SK-N-SH (cell line): Measurements from ENCODE around the gene TSPAN4. TPM values are rescaled to one million over a fixed set of nuclear protein-coding genes. Genes with fewer than 3 reads are reported as not detected.
A peak's percentile ranks its signal among the peaks of the same experiment; 100 is the strongest.

Experiments used
- CTCF ChIA-PET: fragments of 300-600, 350-600 bp; formaldehyde crosslinking; extraction: SDS; loops from one replicate; lab custom pipeline; 2021; lab: Yijun Ruan, JAX
- POLR2A ChIA-PET: fragments of 350-600 bp; sonication (Branson Sonifier 250); formaldehyde crosslinking; extraction: SDS; loops from one replicate; lab custom pipeline; 2020; ENCODE audit warnings: antibody characterized with exemption, inconsistent platforms; lab: Yijun Ruan, JAX
- DNase-seq: peaks from one replicate; pipeline ENCODE4 v3.0.0; 2012
- H2AFZ ChIP-seq: fragments of 200-600 bp; sonication (generic); 2 replicates; pipeline ENCODE4 v1.8.1; 2016; ENCODE audit warnings: antibody characterized with exemption, mild to moderate bottlenecking, low read depth
- H3F3A ChIP-seq: fragments of 200-600 bp; sonication (generic); replicated peaks from 2 replicates; pipeline ENCODE3; 2016; ENCODE audit warnings: antibody characterized with exemption, mild to moderate bottlenecking; ENCODE audit not compliant: insufficient read depth
- H3K27ac ChIP-seq, 2 experiments: fragments of 200-500 bp in 1 of 2; fragments of 200-600 bp in 1 of 2; sonication (Bioruptor generic) in 1 of 2; sonication (generic), shearing (Covaris generic) in 1 of 2; 2 replicates each; pipeline versions ENCODE4 v1.5.1 to v1.6.1; 2014 to 2016; ENCODE audit warnings: low read depth in 2 of 2, inconsistent platforms in 1 of 2, low read length in 1 of 2, mild to moderate bottlenecking in 1 of 2, mixed read lengths in 1 of 2
- H3K27me3 ChIP-seq: fragments of 200-600 bp; sonication (generic), shearing (Covaris generic); 2 replicates; pipeline ENCODE4 v1.6.1; 2016; ENCODE audit warnings: mixed run types; ENCODE audit not compliant: insufficient read depth
- H3K36me3 ChIP-seq, 2 experiments: fragments of 200-500 bp in 1 of 2; fragments of 200-600 bp in 1 of 2; sonication (Bioruptor generic) in 1 of 2; sonication (generic) in 1 of 2; replicated peaks in 1 of 2; 2 replicates each; pipeline versions ENCODE3 to v1.5.1; 2014 to 2016; ENCODE audit warnings: low read length in 1 of 2, mild to moderate bottlenecking in 1 of 2; ENCODE audit not compliant: insufficient read depth in 2 of 2, control insufficient read depth in 1 of 2
- H3K4me1 ChIP-seq, 2 experiments: fragments of 200-500 bp in 1 of 2; fragments of 200-600 bp in 1 of 2; sonication (Bioruptor generic) in 1 of 2; sonication (generic), shearing (Covaris generic) in 1 of 2; 2 replicates each; pipeline versions ENCODE4 v1.5.1 to v1.6.1; 2014 to 2016; ENCODE audit warnings: low read depth in 1 of 2, low read length in 1 of 2, mixed run types in 1 of 2; ENCODE audit not compliant: insufficient read depth in 2 of 2, control insufficient read depth in 1 of 2
- H3K4me2 ChIP-seq: fragments of 200-600 bp; sonication (generic), shearing (Covaris generic); 2 replicates; pipeline ENCODE4 v1.6.1; 2017; ENCODE audit warnings: mixed run types
- H3K4me3 ChIP-seq, 2 experiments: fragments of 200-500 bp in 1 of 2; fragments of 200-600 bp in 1 of 2; sonication (Bioruptor generic) in 1 of 2; sonication (generic), shearing (Covaris generic) in 1 of 2; 2 replicates each; pipeline versions ENCODE4 v1.5.1 to v1.8.1; 2014 to 2016; ENCODE audit warnings: low read depth in 2 of 2, inconsistent platforms in 1 of 2, low read length in 1 of 2, mild to moderate bottlenecking in 1 of 2, mixed read lengths in 1 of 2, moderate library complexity in 1 of 2
- H3K79me2 ChIP-seq: fragments of 200-600 bp; sonication (generic); 2 replicates; pipeline ENCODE4 v1.8.1; 2017; ENCODE audit warnings: mild to moderate bottlenecking; ENCODE audit not compliant: insufficient read depth
- H3K9ac ChIP-seq: fragments of 200-600 bp; sonication (generic); 2 replicates; pipeline ENCODE4 v1.6.1; 2017; ENCODE audit warnings: mixed run types
- H3K9me2 ChIP-seq: fragments of 200-600 bp; sonication (generic); 2 replicates; pipeline ENCODE4 v1.6.1; 2017; ENCODE audit warnings: mixed run types
- H3K9me3 ChIP-seq: fragments of 200-600 bp; sonication (generic); 2 replicates; pipeline ENCODE4 v1.6.1; 2017; ENCODE audit warnings: mixed run types, mild to moderate bottlenecking, moderate library complexity
- H4K20me1 ChIP-seq: fragments of 200-600 bp; sonication (generic); 2 replicates; pipeline ENCODE4 v1.6.1; 2017; ENCODE audit warnings: mild to moderate bottlenecking, mixed run types; ENCODE audit not compliant: insufficient read depth
- CHD2 ChIP-seq: fragments of 150-350 bp; IDR thresholded peaks from 2 replicates; pipeline ENCODE4 v1.6.1; 2018; ENCODE audit warnings: low read length; ENCODE audit not compliant: partially characterized antibody
- EZH2phosphoT487 ChIP-seq: fragments of 200-600 bp; sonication (generic); IDR thresholded peaks from 2 replicates; pipeline ENCODE4 v1.6.1; 2017; ENCODE audit warnings: low read depth, mixed run types, mild to moderate bottlenecking, antibody characterized with exemption, moderate library complexity, borderline replicate concordance
- GABPA ChIP-seq: IDR thresholded peaks from 2 replicates; pipeline ENCODE4 v1.4.0; 2012; ENCODE audit warnings: low read depth, mild to moderate bottlenecking
- MXI1 ChIP-seq: IDR thresholded peaks from 2 replicates; pipeline ENCODE4 v1.6.1; 2012; ENCODE audit warnings: mild to moderate bottlenecking, low read depth, low read length, improper control_type of control experiment
- POLR2AphosphoS5 ChIP-seq: IDR thresholded peaks from 2 replicates; pipeline ENCODE4 v1.6.1; 2012; ENCODE audit warnings: low read depth, low read length
- RXRA ChIP-seq: IDR thresholded peaks from 2 replicates; pipeline ENCODE4 v1.4.0; 2012; ENCODE audit warnings: low read depth, mild to moderate bottlenecking, borderline replicate concordance
- TAF1 ChIP-seq: IDR thresholded peaks from 2 replicates; pipeline ENCODE4 v1.6.1; 2012; ENCODE audit warnings: low read depth, mild to moderate bottlenecking, low read length, moderate library complexity, borderline replicate concordance
- TEAD4 ChIP-seq: IDR thresholded peaks from 2 replicates; pipeline ENCODE4 v1.4.0; 2012; ENCODE audit warnings: mild to moderate bottlenecking, borderline replicate concordance; ENCODE audit not compliant: insufficient read depth
- WGBS: methylation state at CpG from one replicate; pipeline ENCODE4 v1.1.6; 2017; ENCODE audit warnings: low lambda C conversion rate; 5-methylcytosine and 5-hydroxymethylcytosine counted together
- polyA plus RNA-seq, 3 experiments: library from polyadenylated mRNA; depleted of rRNA; stranded (reverse); fragments of >200 nt; gene quantifications; 2 replicates each; pipeline ENCODE4 v1.2.3, GENCODE V29; 2012
- TF ChIP-seq, protein P1 (sequence below): IDR thresholded peaks from 2 replicates; pipeline ENCODE4 v1.4.0; 2012; ENCODE audit warnings: low read depth, borderline replicate concordance
- TF ChIP-seq, protein P2 (sequence below): IDR thresholded peaks from 2 replicates; pipeline ENCODE4 v1.4.0; 2012; ENCODE audit warnings: low read depth
- TF ChIP-seq, protein P3 (sequence below): IDR thresholded peaks from 2 replicates; pipeline ENCODE4 v1.6.1; 2012; ENCODE audit warnings: mild to moderate bottlenecking, low read depth, low read length, moderate library complexity
- TF ChIP-seq, protein P4 (sequence below): fragments of 150-350 bp; IDR thresholded peaks from 2 replicates; pipeline ENCODE4 v1.6.1; 2017; ENCODE audit warnings: antibody characterized with exemption, low read length, low read depth, borderline replicate concordance

Gene TSPAN4
- polyA plus RNA-seq, 1 of the 3 experiments (the other 2 are of a cell fraction): 226 TPM

DNA sequence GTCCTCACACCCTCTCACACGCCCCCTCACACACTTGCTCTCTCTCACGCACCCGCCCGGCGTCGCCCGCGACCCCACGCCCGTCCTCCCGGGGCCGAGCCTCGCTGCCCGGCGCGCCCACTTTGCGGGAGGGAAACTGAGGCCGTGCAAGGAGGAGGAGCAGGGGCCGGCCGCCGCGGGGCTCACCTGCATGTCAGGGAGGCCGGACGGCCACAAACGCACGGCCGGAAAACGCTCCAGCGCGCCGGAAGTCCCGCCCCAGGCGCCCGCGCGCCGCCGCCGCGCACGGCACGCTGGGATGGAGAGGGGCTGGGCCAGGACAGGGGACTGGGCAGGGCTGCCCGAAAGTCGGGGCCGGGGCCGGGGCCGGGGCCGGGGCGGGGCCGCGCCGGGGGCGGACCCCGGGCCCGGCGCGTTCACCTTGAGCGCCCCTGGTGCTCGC is 68.0 kb downstream of the TSPAN4 start, which contains the start of gene CHID1 (continued):
- TF ChIP-seq, protein P1, sequence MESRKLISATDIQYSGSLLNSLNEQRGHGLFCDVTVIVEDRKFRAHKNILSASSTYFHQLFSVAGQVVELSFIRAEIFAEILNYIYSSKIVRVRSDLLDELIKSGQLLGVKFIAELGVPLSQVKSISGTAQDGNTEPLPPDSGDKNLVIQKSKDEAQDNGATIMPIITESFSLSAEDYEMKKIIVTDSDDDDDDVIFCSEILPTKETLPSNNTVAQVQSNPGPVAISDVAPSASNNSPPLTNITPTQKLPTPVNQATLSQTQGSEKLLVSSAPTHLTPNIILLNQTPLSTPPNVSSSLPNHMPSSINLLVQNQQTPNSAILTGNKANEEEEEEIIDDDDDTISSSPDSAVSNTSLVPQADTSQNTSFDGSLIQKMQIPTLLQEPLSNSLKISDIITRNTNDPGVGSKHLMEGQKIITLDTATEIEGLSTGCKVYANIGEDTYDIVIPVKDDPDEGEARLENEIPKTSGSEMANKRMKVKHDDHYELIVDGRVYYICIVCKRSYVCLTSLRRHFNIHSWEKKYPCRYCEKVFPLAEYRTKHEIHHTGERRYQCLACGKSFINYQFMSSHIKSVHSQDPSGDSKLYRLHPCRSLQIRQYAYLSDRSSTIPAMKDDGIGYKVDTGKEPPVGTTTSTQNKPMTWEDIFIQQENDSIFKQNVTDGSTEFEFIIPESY: no peak
- TF ChIP-seq GABPA: peak; percentile 85
- no peak for TF ChIP-seq CHD2

DNA sequence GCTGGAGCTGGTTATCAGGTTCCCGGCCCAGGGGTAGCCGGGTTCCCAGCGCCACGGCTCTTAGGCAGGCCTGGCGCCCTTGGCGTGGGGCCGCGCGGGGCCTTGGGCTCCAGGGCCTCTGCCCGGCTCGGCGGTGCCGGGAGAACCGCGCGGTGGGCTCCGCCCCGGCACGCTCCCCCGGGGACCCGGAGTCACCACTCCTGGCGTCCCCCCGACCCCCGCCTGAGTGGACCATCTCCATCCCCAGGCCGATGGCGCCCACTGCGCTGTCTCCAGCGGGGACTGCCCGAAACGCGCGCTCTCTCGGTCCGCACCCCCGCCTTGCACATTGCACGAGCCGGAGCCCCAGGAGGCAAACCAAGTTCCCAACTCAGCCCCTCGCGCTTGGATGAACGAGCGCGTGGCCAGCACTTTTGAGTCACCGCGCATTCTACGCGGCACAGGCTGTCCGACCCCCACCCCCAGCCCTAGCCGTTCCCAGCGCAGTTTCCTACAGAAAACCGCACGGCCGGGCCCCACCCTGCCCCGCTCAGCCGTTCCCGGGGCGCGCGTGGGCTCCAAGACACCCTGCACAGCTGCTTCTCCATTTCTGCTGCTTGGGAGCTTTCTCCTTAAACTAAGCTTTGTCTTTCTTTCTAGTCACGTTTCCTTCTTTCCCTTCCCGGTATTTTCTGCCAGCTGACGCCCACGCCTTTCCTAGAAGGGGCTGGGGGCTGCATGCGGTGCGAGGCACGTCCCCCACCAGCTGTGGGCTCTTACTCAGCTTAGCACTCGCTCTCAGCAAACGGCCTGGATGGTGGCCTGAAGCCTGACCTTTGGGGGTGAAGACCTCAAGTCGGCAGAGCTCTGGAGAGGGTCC is 68.6 kb downstream of the TSPAN4 start:
- TF ChIP-seq, protein P2, sequence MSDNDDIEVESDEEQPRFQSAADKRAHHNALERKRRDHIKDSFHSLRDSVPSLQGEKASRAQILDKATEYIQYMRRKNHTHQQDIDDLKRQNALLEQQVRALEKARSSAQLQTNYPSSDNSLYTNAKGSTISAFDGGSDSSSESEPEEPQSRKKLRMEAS: peak; percentile 60; the same call in 1 of the 2 replicates
- TF ChIP-seq POLR2AphosphoS5: peak; percentile 54; the same call in 1 of the 2 replicates
- peak; percentile 3 for TF ChIP-seq CHD2
- no peak for TF ChIP-seq TEAD4
- WGBS: 47% methylated on average over 23 of the region's 68 CpGs
- ChIA-PET CTCF (interaction anchor here (0.6 to 2.0 kb wide), 7 partner anchors 10 to 140 kb away, joined by 3 to 7 read pairs (median 4); partner anchors contain the start of gene AP2A2), POLR2A (interaction anchor here (0.6 to 1.2 kb wide), 4 partner anchors 8 to 15 kb away, joined by 3 read pairs; no protein-coding TSS in a partner anchor)
- no peak for DNase-seq
- no peaks in the 10 kb centered on the region for H3K9me3 ChIP-seq
- peak overlapping the region; percentile 84 for H3K9ac ChIP-seq
- H3K4me3 ChIP-seq: peak overlapping the region; percentile 82 to 95
- peaks cover 0 to 14% of the 10 kb centered on the region in 2 experiments; a peak in 1 of 4 replicates for H3K4me1 ChIP-seq
- no peaks in the 10 kb centered on the region for H3F3A ChIP-seq
- H4K20me1 ChIP-seq: 0 out of 2 replicates have a peak, but pooled peaks cover 3% of the 10 kb centered on the region
- peak overlapping the region; percentile 76 for H2AFZ ChIP-seq
- H3K27me3 ChIP-seq: no peaks in the 10 kb centered on the region
- no peaks in the 10 kb centered on the region for H3K36me3 ChIP-seq
- peak overlapping the region; percentile 63 to 78 for H3K27ac ChIP-seq
- H3K4me2 ChIP-seq: peak overlapping the region; percentile 88
- H3K9me2 ChIP-seq: no peaks in the 10 kb centered on the region
- H3K79me2 ChIP-seq: peaks cover 30% of the 10 kb centered on the region

DNA sequence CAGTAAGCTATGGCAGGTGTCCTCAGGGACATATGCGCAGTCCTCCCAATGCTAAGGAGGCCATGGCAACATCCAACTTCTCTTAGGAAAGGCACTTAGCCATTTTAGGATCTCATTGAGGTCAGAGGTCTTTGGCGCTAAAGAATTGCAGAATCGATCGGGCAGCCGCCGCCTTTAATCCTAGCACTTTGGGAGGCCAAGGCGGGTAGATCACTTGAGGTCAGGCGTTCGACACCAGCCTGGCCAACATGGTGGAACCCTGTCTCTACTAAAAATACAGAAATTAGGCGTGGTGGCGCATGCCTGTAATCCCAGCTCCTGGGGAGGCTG is 69.2 kb downstream of the TSPAN4 start:
- 0 out of 2 replicates have a peak, but pooled peaks cover 3% of the 10 kb centered on the region for H4K20me1 ChIP-seq
- H3K4me3 ChIP-seq: no peak overlapping the region
- CTCF ChIA-PET: interaction anchor here (1.1 to 2.0 kb wide), 4 partner anchors 13 to 140 kb away, joined by 3 to 5 read pairs (median 4); partner anchors contain the start of gene AP2A2
- no peaks in the 10 kb centered on the region for H3K9me3 ChIP-seq
- no peaks in the 10 kb centered on the region for H3K9me2 ChIP-seq
- POLR2A ChIA-PET: interaction anchor here (0.6 kb wide), 1 partner anchor 15 kb away, joined by 3 read pairs; no protein-coding TSS in a partner anchor
- no peak for DNase-seq
- over 99% methylated on average over 11 of the region's 11 CpGs for WGBS
- no peaks in the 10 kb centered on the region for H3F3A ChIP-seq
- H3K4me1 ChIP-seq: peaks cover 0 to 14% of the 10 kb centered on the region in 2 experiments; a peak in 1 of 4 replicates
- H3K4me2 ChIP-seq: peak overlapping the region; percentile 88; the same call in 1 of the 2 replicates
- H3K79me2 ChIP-seq: peaks cover 29% of the 10 kb centered on the region
- no peaks in the 10 kb centered on the region for H3K36me3 ChIP-seq
- no peak overlapping the region for H2AFZ ChIP-seq
- no peaks in the 10 kb centered on the region for H3K27me3 ChIP-seq
- H3K27ac ChIP-seq: no peak overlapping the region
- H3K9ac ChIP-seq: no peak overlapping the region
- no peak for TF ChIP-seq MXI1
- TF ChIP-seq, protein P3, sequence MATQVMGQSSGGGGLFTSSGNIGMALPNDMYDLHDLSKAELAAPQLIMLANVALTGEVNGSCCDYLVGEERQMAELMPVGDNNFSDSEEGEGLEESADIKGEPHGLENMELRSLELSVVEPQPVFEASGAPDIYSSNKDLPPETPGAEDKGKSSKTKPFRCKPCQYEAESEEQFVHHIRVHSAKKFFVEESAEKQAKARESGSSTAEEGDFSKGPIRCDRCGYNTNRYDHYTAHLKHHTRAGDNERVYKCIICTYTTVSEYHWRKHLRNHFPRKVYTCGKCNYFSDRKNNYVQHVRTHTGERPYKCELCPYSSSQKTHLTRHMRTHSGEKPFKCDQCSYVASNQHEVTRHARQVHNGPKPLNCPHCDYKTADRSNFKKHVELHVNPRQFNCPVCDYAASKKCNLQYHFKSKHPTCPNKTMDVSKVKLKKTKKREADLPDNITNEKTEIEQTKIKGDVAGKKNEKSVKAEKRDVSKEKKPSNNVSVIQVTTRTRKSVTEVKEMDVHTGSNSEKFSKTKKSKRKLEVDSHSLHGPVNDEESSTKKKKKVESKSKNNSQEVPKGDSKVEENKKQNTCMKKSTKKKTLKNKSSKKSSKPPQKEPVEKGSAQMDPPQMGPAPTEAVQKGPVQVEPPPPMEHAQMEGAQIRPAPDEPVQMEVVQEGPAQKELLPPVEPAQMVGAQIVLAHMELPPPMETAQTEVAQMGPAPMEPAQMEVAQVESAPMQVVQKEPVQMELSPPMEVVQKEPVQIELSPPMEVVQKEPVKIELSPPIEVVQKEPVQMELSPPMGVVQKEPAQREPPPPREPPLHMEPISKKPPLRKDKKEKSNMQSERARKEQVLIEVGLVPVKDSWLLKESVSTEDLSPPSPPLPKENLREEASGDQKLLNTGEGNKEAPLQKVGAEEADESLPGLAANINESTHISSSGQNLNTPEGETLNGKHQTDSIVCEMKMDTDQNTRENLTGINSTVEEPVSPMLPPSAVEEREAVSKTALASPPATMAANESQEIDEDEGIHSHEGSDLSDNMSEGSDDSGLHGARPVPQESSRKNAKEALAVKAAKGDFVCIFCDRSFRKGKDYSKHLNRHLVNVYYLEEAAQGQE: no peak
- no peak for TF ChIP-seq TAF1
- TF ChIP-seq, protein P4, sequence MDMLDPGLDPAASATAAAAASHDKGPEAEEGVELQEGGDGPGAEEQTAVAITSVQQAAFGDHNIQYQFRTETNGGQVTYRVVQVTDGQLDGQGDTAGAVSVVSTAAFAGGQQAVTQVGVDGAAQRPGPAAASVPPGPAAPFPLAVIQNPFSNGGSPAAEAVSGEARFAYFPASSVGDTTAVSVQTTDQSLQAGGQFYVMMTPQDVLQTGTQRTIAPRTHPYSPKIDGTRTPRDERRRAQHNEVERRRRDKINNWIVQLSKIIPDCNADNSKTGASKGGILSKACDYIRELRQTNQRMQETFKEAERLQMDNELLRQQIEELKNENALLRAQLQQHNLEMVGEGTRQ: no peak
- TF ChIP-seq EZH2phosphoT487: no peak
- no peak for TF ChIP-seq GABPA
- no peak for TF ChIP-seq RXRA
- TF ChIP-seq, protein P1: no peak
